Measurements from ENCODE around the gene SPAG5. TPM values are rescaled to one million over a fixed set of nuclear protein-coding genes. Genes with fewer than 3 reads are reported as not detected.
A peak's percentile ranks its signal among the peaks of the same experiment; 100 is the strongest.

SPAG5 gene
- 14.6 and 15.8 TPM in 2 replicates for total RNA-seq

DNA sequence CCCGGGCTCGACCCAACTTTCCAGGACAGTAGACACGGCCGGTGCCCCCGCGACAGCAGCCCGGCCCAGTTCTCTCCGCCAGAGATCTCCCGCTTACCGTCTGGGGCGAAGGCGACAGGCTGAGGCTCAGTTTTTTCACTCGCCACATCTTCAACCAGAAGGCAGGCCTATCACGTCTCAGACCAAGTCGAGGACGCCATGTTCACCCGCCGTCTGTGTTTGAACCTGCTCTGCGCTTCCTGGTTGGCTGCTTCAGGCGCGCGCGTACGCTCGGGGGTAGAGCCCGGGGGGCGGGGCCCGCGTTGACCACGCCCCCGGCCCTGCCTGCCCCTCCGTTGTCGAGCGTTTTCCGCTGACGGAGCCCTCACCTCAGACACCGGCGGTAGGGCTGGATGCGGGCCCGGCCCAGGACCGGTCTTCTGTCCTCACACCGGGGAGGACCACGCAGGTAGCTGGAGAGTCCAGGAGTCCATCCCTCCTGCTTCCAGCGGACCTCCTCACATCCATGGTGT is at the start of gene SPAG5:
Gene SPAG5, minus strand, starts transcription at position 227 of the 512 bp plus-strand sequence. Its CDS starts 79 bp downstream, at position 148.
- ATAC-seq (ENCODE audit: low read depth), result peak; percentile 89
- peaks cover 24% of the 10 kb centered on the region for H3K4me1 Mint-ChIP-seq
- H3K4me3 Mint-ChIP-seq, result peak within 1 kb of the TSS; percentile 87
- no peak for TF ChIP-seq CTCF (IDR thresholded peaks at IDR 0.05)
- intact Hi-C loops (cut with micrococcal nuclease), result loop anchor here (1.0 to 5.0 kb wide), 8 partner anchors 22 to 693 kb away; partner anchors contain the start of genes BLTP2, NUFIP2, PHF12 and PIGS
- peak; percentile 94 for DNase-seq
- no peaks in the 10 kb centered on the region for H3K9me3 Mint-ChIP-seq
- ChIA-PET POLR2A (interaction anchor here (0.6 to 4.9 kb wide), 22 partner anchors 8 to 353 kb away, joined by 3 to 80 read pairs (median 6); partner anchors contain the start of genes ALDOC, BLTP2, PHF12 and PIGS), CTCF (interaction anchor here (0.7 to 2.0 kb wide), 6 partner anchors 14 to 59 kb away, joined by 3 to 9 read pairs (median 4); partner anchors contain the start of genes PIGS and RSKR)
- peaks cover 6% of the 10 kb centered on the region for H3K36me3 Mint-ChIP-seq (ENCODE audit: low read depth)
- H3K27me3 Mint-ChIP-seq, result no peaks in the 10 kb centered on the region
- H3K27ac Mint-ChIP-seq, result peak within 1 kb of the TSS; percentile 96

DNA sequence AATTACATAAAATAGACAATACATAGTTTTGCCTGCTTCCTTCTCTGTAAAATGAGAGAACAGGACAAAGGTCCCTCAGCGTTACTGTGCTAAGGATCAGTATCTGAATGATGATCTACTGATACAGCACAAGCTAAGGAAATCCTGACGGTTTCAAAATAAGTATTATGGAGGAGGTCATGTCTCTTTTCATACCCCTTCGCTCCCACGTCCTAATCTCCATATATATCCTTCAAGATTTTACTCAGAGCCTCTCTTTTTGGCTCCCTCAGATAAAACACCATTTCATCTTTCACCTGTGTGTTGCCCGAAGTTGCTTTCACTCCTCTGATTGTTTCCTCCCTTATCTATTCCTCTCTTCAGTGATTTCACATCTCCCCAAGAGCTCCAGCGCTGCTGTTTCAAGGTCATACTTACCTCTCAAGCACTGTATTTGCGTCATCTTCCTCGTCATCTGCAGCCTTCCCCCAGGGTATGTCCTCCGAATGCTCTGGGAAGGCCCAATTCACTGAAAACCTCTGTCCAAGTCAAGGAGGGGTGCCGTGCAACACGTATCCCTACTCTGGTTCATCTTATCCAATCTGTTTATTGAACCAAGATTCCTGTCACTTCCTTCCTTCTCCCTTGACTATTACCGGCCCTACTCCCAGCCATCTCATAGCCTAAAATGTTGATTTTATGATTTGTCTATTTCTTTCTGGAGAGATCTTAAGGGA is 47.4 kb upstream of the SPAG5 start:
- ChIA-PET CTCF (interaction anchor here (0.7 to 1.7 kb wide), 17 partner anchors 12 to 471 kb away, joined by 3 to 16 read pairs (median 5); partner anchors contain the start of genes RPL23A, SDF2, SUPT6H and TLCD1), POLR2A (interaction anchor here (0.5 to 5.1 kb wide), 14 partner anchors 16 to 308 kb away, joined by 3 to 100 read pairs (median 6); partner anchors contain the start of genes DHRS13, NEK8, PIGS and PROCA1)
- no peak for TF ChIP-seq CTCF (IDR thresholded peaks at IDR 0.05)
- no peak for DNase-seq
- H3K4me3 Mint-ChIP-seq, result peak overlapping the region; percentile 97
- H3K9me3 Mint-ChIP-seq, result no peaks in the 10 kb centered on the region
- H3K36me3 Mint-ChIP-seq (ENCODE audit: low read depth), result peaks cover 47% of the 10 kb centered on the region
- no peak for ATAC-seq (ENCODE audit: low read depth)
- intact Hi-C loops (cut with micrococcal nuclease), result loop anchor here (1.0 to 2.0 kb wide), 3 partner anchors 257 to 471 kb away; partner anchors contain the start of gene DHRS13
- peak overlapping the region; percentile 88 for H3K27ac Mint-ChIP-seq
- no peaks in the 10 kb centered on the region for H3K27me3 Mint-ChIP-seq
- peaks cover 40% of the 10 kb centered on the region for H3K4me1 Mint-ChIP-seq

DNA sequence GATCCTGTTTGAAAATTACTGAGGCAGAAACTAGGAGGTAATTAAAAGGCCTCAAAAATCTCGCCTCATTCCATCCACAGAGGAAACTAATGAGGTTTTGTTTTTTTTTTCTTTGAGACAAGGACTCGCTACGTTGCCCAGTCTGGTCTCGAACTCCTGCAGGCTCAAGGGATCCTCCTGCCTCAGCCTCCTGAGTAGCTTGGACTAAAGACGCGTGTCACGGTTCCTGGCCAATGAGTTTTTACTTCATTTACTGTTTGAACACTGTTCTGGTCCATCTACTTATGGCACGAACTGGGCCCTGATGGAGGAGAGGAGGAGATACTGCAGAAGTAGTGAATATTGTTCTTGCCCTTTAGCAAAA is 46.7 kb upstream of the SPAG5 start:
- Mint-ChIP-seq H3K4me1 (peaks cover 40% of the 10 kb centered on the region), H3K27ac (peak overlapping the region; percentile 88), H3K27me3 (no peaks in the 10 kb centered on the region), H3K9me3 (no peaks in the 10 kb centered on the region), H3K4me3 (peak overlapping the region; percentile 97), H3K36me3 (ENCODE audit: low read depth) (peaks cover 51% of the 10 kb centered on the region)
- no peak for TF ChIP-seq CTCF (IDR thresholded peaks at IDR 0.05)
- ATAC-seq (ENCODE audit: low read depth) (no peak), DNase-seq (no peak)
- ChIA-PET POLR2A (interaction anchor here (0.6 to 5.1 kb wide), 23 partner anchors 11 to 494 kb away, joined by 3 to 100 read pairs (median 9); partner anchors contain the start of genes ALDOC, DHRS13, FAM222B and IFT20), CTCF (interaction anchor here (1.4 to 1.9 kb wide), 4 partner anchors 11 to 472 kb away, joined by 4 to 10 read pairs (median 6); partner anchors contain the start of genes SDF2 and SUPT6H)
- intact Hi-C loops (cut with micrococcal nuclease), result loop anchor here (1.0 to 2.0 kb wide), 8 partner anchors 17 to 307 kb away; partner anchors contain the start of genes ALDOC, RPL23A, SPAG5 and SUPT6H

GRCh38 chr17:28644787-28645575 is 46.2 kb upstream of the SPAG5 start, which contains the start of gene BLTP2:
Gene BLTP2 (minus strand): TSS chr17:28645158. CDS start chr17:28645056, 102 bp downstream.
- POLR2A ChIA-PET, result interaction anchor here (0.6 to 5.1 kb wide), 26 partner anchors 9 to 495 kb away, joined by 3 to 100 read pairs (median 8); partner anchors contain the start of genes ALDOC, DHRS13, FAM222B and IFT20
- CTCF ChIA-PET, result interaction anchor here (1.2 to 2.0 kb wide), 8 partner anchors 11 to 472 kb away, joined by 3 to 10 read pairs (median 6); partner anchors contain the start of genes SDF2 and SUPT6H
- no peaks in the 10 kb centered on the region for H3K27me3 Mint-ChIP-seq
- intact Hi-C loops (cut with micrococcal nuclease), result loop anchor here (1.0 to 2.0 kb wide), 8 partner anchors 17 to 307 kb away; partner anchors contain the start of genes ALDOC, RPL23A, SPAG5 and SUPT6H
- peak; percentile 97 for ATAC-seq (ENCODE audit: low read depth)
- TF ChIP-seq CTCF (IDR thresholded peaks at IDR 0.05), result no peak
- H3K4me3 Mint-ChIP-seq, result peak within 1 kb of the TSS; percentile 97
- H3K36me3 Mint-ChIP-seq (ENCODE audit: low read depth), result peaks cover 55% of the 10 kb centered on the region
- H3K9me3 Mint-ChIP-seq, result no peaks in the 10 kb centered on the region
- peaks cover 40% of the 10 kb centered on the region for H3K4me1 Mint-ChIP-seq
- peak; percentile 91 for DNase-seq
- H3K27ac Mint-ChIP-seq, result peak within 1 kb of the TSS; percentile 91

Measured in activated B cell treated with CpG ODN at 0.5 μM for 24 hours (primary cell).